ENCODE data around the gene ABCF3.

GRCh38 chr3:184227481-184227935, 41.5 kb downstream of the ABCF3 start:
- TF ChIP-seq CTCF (IDR thresholded peaks at IDR 0.05) = peak; percentile 49 to 79 (median 57)
- no peak for TF ChIP-seq EP300 (IDR thresholded peaks at IDR 0.05)
